Osteoblast (primary cell): ENCODE data around the gene NBAS. TPM values are rescaled to one million over a fixed set of nuclear protein-coding genes. Genes with fewer than 3 reads are reported as not detected.

Experiments
- DNase-seq: peaks from one replicate; pipeline ENCODE4 v3.0.0; 2011; ENCODE audit warnings: low spot score, mixed read lengths; ENCODE audit not compliant: insufficient read length; ENCODE audit errors: missing footprints
- H2AFZ ChIP-seq: 2 replicates; pipeline ENCODE4 v1.6.0; 2011; ENCODE audit warnings: mild to moderate bottlenecking, low read length
- H3K27ac ChIP-seq: 2 replicates; pipeline ENCODE4 v1.5.1; 2011; ENCODE audit warnings: mild to moderate bottlenecking, low read depth, low read length, moderate library complexity
- H3K27me3 ChIP-seq: 2 replicates; pipeline ENCODE4 v1.6.0; 2012; ENCODE audit warnings: mild to moderate bottlenecking, control low read depth, inconsistent platforms, low read length, moderate library complexity; ENCODE audit not compliant: insufficient read depth
- H3K36me3 ChIP-seq: 2 replicates; pipeline ENCODE4 v1.5.1; 2011; ENCODE audit warnings: mild to moderate bottlenecking, low read length, control low read depth, moderate library complexity; ENCODE audit not compliant: insufficient read depth
- H3K4me1 ChIP-seq: 2 replicates; pipeline ENCODE4 v1.5.1; 2011; ENCODE audit warnings: mild to moderate bottlenecking, low read length, control low read depth, moderate library complexity; ENCODE audit not compliant: insufficient read depth
- H3K4me2 ChIP-seq: 2 replicates; pipeline ENCODE4 v1.6.0; 2011; ENCODE audit warnings: mild to moderate bottlenecking, low read length; ENCODE audit not compliant: insufficient read depth
- H3K4me3 ChIP-seq: fragments of 200-600 bp; sonication (generic); 3 replicates; pipeline ENCODE4 v1.5.1; 2012; ENCODE audit warnings: mild to moderate bottlenecking, low read length, inconsistent platforms; ENCODE audit not compliant: insufficient read depth
- H3K79me2 ChIP-seq: 2 replicates; pipeline ENCODE4 v1.6.0; 2012; ENCODE audit warnings: mild to moderate bottlenecking, low read length, control low read depth, inconsistent platforms; ENCODE audit not compliant: insufficient read depth
- H3K9me3 ChIP-seq: 2 replicates; pipeline ENCODE4 v1.5.1; 2011; ENCODE audit warnings: low read depth, low read length, control low read depth
- H4K20me1 ChIP-seq: 2 replicates; pipeline ENCODE4 v1.6.0; 2012; ENCODE audit warnings: mild to moderate bottlenecking, low read length, control low read depth; ENCODE audit not compliant: insufficient read depth
- CTCF ChIP-seq: IDR thresholded peaks from 2 replicates; pipeline ENCODE4 v1.5.1; 2011; ENCODE audit warnings: mild to moderate bottlenecking, low read depth, low read length, moderate library complexity; ENCODE audit errors: extremely low read depth
- total RNA-seq: library from RNA; depleted of rRNA; stranded (reverse); fragments of >200 nt; gene quantifications from 2 replicates; pipeline ENCODE4 v1.2.3, GENCODE V29; 2012

The NBAS gene
- total RNA-seq, 1 donor = 98.1 TPM

- no peak for DNase-seq
- H3K27me3 ChIP-seq = no peaks in the 10 kb centered on the region
- H2AFZ ChIP-seq = no peak overlapping the region
- H3K27ac ChIP-seq = no peak overlapping the region
- TF ChIP-seq CTCF = no peak
- peaks cover 5% of the 10 kb centered on the region for H3K4me1 ChIP-seq
- no peak overlapping the region for H3K4me3 ChIP-seq
- H3K4me2 ChIP-seq = no peak overlapping the region
- H3K9me3 ChIP-seq = no peaks in the 10 kb centered on the region
- no peaks in the 10 kb centered on the region for H3K79me2 ChIP-seq
- peaks cover 6% of the 10 kb centered on the region for H3K36me3 ChIP-seq
- no peaks in the 10 kb centered on the region for H4K20me1 ChIP-seq
Observed at GRCh38 chr2:15367715-15368114, 193.4 kb downstream of the NBAS start.

GRCh38 chr2:15367205-15367604 lies 193.9 kb downstream of the NBAS start:
- H3K79me2 ChIP-seq = no peaks in the 10 kb centered on the region

GRCh38 chr2:15365411-15365810 lies 195.7 kb downstream of the NBAS start:
- no peaks in the 10 kb centered on the region for H3K27me3 ChIP-seq
- H3K4me2 ChIP-seq = no peak overlapping the region
- TF ChIP-seq CTCF = no peak
- no peaks in the 10 kb centered on the region for H4K20me1 ChIP-seq
- peak; percentile 23 for DNase-seq
- H3K4me1 ChIP-seq = peaks cover 9% of the 10 kb centered on the region
- H2AFZ ChIP-seq = no peak overlapping the region
- H3K79me2 ChIP-seq = no peaks in the 10 kb centered on the region
- H3K27ac ChIP-seq = no peak overlapping the region
- H3K4me3 ChIP-seq = no peak overlapping the region
- no peaks in the 10 kb centered on the region for H3K9me3 ChIP-seq
- H3K36me3 ChIP-seq = peaks cover 6% of the 10 kb centered on the region

More at GRCh38 chr2:15367205-15367604, 193.9 kb downstream of the NBAS start:
- Histone ChIP-seq H3K4me1 (peaks cover 5% of the 10 kb centered on the region), H3K36me3 (peaks cover 6% of the 10 kb centered on the region), H3K4me3 (no peak overlapping the region), H2AFZ (no peak overlapping the region), H4K20me1 (no peaks in the 10 kb centered on the region), H3K4me2 (no peak overlapping the region), H3K27ac (no peak overlapping the region), H3K27me3 (no peaks in the 10 kb centered on the region), H3K9me3 (no peaks in the 10 kb centered on the region)
- TF ChIP-seq CTCF = no peak
- no peak for DNase-seq

- H3K79me2 ChIP-seq = no peaks in the 10 kb centered on the region
- no peaks in the 10 kb centered on the region for H4K20me1 ChIP-seq
- TF ChIP-seq CTCF = no peak
- H2AFZ ChIP-seq = no peak overlapping the region
- H3K9me3 ChIP-seq = no peaks in the 10 kb centered on the region
- H3K4me3 ChIP-seq = no peak overlapping the region
- H3K27ac ChIP-seq = no peak overlapping the region
- no peak for DNase-seq
- peaks cover 16% of the 10 kb centered on the region for H3K4me1 ChIP-seq
- no peak overlapping the region for H3K4me2 ChIP-seq
- no peaks in the 10 kb centered on the region for H3K27me3 ChIP-seq
- H3K36me3 ChIP-seq = peaks cover 4% of the 10 kb centered on the region
Observed at GRCh38 chr2:15364561-15364960, 196.6 kb downstream of the NBAS start.
